C4-2B (cell line): ENCODE measurements around the gene NOX4.

Experiments used
- ZFX ChIP-seq: fragments of 450-650 bp; IDR thresholded peaks from 2 replicates; pipeline ENCODE4 v1.6.1; 2017
- TF ChIP-seq, protein P1 (sequence below): fragments of 450-650 bp; conservative IDR thresholded peaks from 2 replicates; pipeline ENCODE4 v1.5.1; 2017; ENCODE audit warnings: mild to moderate bottlenecking

DNA sequence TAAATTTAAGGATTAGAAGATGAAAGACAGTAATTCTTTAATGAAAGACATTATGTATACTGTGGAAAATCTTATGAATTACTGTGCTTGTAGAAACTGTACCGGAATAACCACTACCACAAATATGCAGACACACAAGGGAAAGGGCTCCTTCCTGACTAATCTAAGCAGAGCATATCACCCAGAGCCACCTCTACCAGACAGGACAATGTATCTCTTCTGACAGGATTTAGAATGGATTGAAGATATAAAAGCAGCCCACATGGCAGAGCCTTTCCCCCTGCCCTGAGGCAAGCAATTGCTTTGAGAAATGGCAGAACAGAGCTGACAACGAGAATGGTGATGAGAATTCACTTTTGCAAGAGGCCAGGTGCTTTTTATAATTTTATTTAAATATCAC, 144.1 kb downstream of the NOX4 start:
- TF ChIP-seq, protein P1, sequence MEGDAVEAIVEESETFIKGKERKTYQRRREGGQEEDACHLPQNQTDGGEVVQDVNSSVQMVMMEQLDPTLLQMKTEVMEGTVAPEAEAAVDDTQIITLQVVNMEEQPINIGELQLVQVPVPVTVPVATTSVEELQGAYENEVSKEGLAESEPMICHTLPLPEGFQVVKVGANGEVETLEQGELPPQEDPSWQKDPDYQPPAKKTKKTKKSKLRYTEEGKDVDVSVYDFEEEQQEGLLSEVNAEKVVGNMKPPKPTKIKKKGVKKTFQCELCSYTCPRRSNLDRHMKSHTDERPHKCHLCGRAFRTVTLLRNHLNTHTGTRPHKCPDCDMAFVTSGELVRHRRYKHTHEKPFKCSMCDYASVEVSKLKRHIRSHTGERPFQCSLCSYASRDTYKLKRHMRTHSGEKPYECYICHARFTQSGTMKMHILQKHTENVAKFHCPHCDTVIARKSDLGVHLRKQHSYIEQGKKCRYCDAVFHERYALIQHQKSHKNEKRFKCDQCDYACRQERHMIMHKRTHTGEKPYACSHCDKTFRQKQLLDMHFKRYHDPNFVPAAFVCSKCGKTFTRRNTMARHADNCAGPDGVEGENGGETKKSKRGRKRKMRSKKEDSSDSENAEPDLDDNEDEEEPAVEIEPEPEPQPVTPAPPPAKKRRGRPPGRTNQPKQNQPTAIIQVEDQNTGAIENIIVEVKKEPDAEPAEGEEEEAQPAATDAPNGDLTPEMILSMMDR = no peak
- TF ChIP-seq ZFX = no peak
